Heart right ventricle (tissue), 16 donors: ENCODE results near the gene TMEM100. TPM values are rescaled to one million over a fixed set of nuclear protein-coding genes. Genes with fewer than 3 reads are reported as not detected.

ENCODE experiments used
- ATAC-seq, 8 donors: fragments of 200-7000 bp; cut with Tn5 transposase; one replicate each; pipeline ENCODE4 v1.9.1; 2020; ENCODE audit warnings: mild to moderate bottlenecking in 8 of 8, moderate library complexity in 8 of 8, moderate number of reproducible peaks in 1 of 8
- DNase-seq, 2 donors: peaks; one replicate each; pipeline ENCODE4 v3.0.0-alpha.2; 2020
- H3K27ac ChIP-seq, 10 donors: fragments of 200-600 bp; sonication (generic) in 2 of 10; one replicate each; pipeline versions ENCODE4 v1.5.0 to v1.8.0; 2020 to 2022; ENCODE audit warnings: mild to moderate bottlenecking in 3 of 10
- H3K27me3 ChIP-seq, 7 donors: fragments of 200-600 bp; one replicate each; pipeline ENCODE4 v1.8.0; 2021 to 2022; ENCODE audit warnings: mild to moderate bottlenecking in 2 of 7
- H3K36me3 ChIP-seq, 9 donors: fragments of 200-600 bp; sonication (generic) in 1 of 9; one replicate each; pipeline versions ENCODE4 v1.5.0 to v1.8.0; 2020 to 2022; ENCODE audit warnings: mild to moderate bottlenecking in 2 of 9
- H3K4me1 ChIP-seq, 9 donors: fragments of 200-600 bp; sonication (generic) in 1 of 9; one replicate each; pipeline versions ENCODE4 v1.5.0 to v1.8.0; 2020 to 2022; ENCODE audit warnings: mild to moderate bottlenecking in 4 of 9
- H3K4me3 ChIP-seq, 10 donors: fragments of 200-600 bp; sonication (generic) in 2 of 10; one replicate each; pipeline versions ENCODE4 v1.5.0 to v1.8.0; 2020 to 2022; ENCODE audit warnings: mild to moderate bottlenecking in 7 of 10, moderate library complexity in 2 of 10
- H3K9me3 ChIP-seq, 11 donors: fragments of 200-600 bp in 10 of 11; sonication (generic) in 2 of 11; one replicate each; pipeline versions ENCODE4 v1.5.0 to v1.8.0; 2013 to 2022; ENCODE audit warnings: mild to moderate bottlenecking in 2 of 11, control low read depth in 1 of 11, moderate library complexity in 1 of 11
- WGBS, 2 donors: extraction: QIAGEN DNeasy Blood & Tissue Kit; methylation state at CpG; one replicate each; pipeline ENCODE4 v1.1.7; 2013; ENCODE audit warnings: inconsistent platforms in 1 of 2; 5-methylcytosine and 5-hydroxymethylcytosine counted together
- intact Hi-C, 10 donors: fragments of 100-400 bp; cut with DNase I; formaldehyde crosslinking; loops; one replicate each; pipeline versions ENCODE4 v1.11.1 to v1.14.2; 2022
- polyA plus RNA-seq, 2 donors: library from polyadenylated mRNA; stranded (reverse); fragments of 200-250 nt; gene quantifications; one replicate each; pipeline ENCODE4 v1.2.3, GENCODE V29; 2013
- total RNA-seq, 10 donors: library from RNA; stranded (reverse); fragmentation: NEBNext Ultra II Directional in 3 of 10; extraction: Animal tissue kit (Norgen Biotek cat#: 25700) in 3 of 10; gene quantifications; one replicate each; pipeline versions ENCODE4 v1.2.1 to v1.2.4, GENCODE V29; 2021 to 2023
- TF ChIP-seq, protein P1 (sequence below), 9 donors: fragments of 200-600 bp; sonication (generic) in 2 of 9; IDR thresholded peaks; one replicate each; pipeline versions ENCODE4 v1.5.0 to v1.8.0; 2021 to 2022; ENCODE audit warnings: antibody characterized with exemption in 9 of 9, mild to moderate bottlenecking in 5 of 9, moderate library complexity in 1 of 9
- donor health status: Arrhythmogenic right ventricular cardiomyopathy.
- donor health status: ischemic (EF 13 %, LVEDD 7.1; RV severe dilation, severe dysfunction).
- donor health status: healthy with polysubstance abuse.
- donor health status: DM: no; HTN: yes; CAD: no.
- donor health status: DM: no; HTN: no; CAD: no.
- donor health status: ischemic (EF 25% LVEDD 6.9; RV normal size, moderate dysfunction).
- donor health status: ischemic (EF 25% LVEDD 5.7; RV mildly dilated, moderate dysfunction).
- donor health status: healthy.
- donor health status: DM: yes; HTN: yes; CAD: no.
- donor health status: Ischemic cardiomyopathy.
- donor health status: ischemic (EF 35%, LVEDD 5.7; RV mildly dilated, moderate dysfunction).
- donor health status: nonischemic (EF 11% LVEDD 7.7; RV severe dilation, severe dysfunction).
- donor health status: DM: yes; HTN: yes; CAD: no.
- donor health status: PGD.
- donor health status: ischemic (EF 29% LVEDD 5.4; RV normal size, mild dysfunction).
- donor health status: nonischemic (EF 23%, LVEDD 6.1; RV moderate dilation, normal function).

The TMEM100 gene
- total and polyA plus RNA-seq, 12 donors, result 1.6 to 12.1 (median 6.1) TPM

DNA sequence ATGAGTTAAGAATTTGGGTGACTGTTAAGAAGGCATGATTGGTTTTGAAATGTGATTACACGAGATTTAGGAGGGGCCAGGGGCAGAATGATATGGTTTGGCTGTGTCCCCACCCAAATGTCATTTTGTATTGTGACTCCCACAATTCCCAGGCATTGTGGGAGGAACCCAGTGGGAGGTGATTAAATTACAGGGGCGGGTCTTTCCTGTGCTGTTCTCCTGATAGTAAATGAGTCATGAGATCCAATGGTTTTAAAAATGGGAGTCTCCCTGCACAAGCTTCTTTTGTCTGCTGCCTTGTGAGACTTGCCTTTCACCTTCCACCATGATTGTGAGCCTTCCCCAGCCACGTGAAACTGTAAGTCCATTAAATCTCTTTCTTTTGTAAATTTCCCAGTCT, 34.6 kb downstream of the TMEM100 start:
- WGBS, 2 donors, result 77 to 81% methylated on average over 3 of the region's 3 CpGs
- H3K36me3 ChIP-seq, result no peaks in the 10 kb centered on the region
- H3K4me1 ChIP-seq, result peaks cover 0 to 26% (median 0%) of the 10 kb centered on the region in 9 donors
- ATAC-seq, result no peak
- no peaks in the 10 kb centered on the region for H3K9me3 ChIP-seq
- H3K27ac ChIP-seq, result no peak overlapping the region
- no peak overlapping the region for H3K4me3 ChIP-seq
- TF ChIP-seq, protein P1, sequence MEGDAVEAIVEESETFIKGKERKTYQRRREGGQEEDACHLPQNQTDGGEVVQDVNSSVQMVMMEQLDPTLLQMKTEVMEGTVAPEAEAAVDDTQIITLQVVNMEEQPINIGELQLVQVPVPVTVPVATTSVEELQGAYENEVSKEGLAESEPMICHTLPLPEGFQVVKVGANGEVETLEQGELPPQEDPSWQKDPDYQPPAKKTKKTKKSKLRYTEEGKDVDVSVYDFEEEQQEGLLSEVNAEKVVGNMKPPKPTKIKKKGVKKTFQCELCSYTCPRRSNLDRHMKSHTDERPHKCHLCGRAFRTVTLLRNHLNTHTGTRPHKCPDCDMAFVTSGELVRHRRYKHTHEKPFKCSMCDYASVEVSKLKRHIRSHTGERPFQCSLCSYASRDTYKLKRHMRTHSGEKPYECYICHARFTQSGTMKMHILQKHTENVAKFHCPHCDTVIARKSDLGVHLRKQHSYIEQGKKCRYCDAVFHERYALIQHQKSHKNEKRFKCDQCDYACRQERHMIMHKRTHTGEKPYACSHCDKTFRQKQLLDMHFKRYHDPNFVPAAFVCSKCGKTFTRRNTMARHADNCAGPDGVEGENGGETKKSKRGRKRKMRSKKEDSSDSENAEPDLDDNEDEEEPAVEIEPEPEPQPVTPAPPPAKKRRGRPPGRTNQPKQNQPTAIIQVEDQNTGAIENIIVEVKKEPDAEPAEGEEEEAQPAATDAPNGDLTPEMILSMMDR (IDR thresholded peaks at IDR 0.05), result no peak
- intact Hi-C loops, result no loop called here
- peaks cover 0 to 6% (median 0%) of the 10 kb centered on the region in 7 donors for H3K27me3 ChIP-seq
- no peak for DNase-seq

DNA sequence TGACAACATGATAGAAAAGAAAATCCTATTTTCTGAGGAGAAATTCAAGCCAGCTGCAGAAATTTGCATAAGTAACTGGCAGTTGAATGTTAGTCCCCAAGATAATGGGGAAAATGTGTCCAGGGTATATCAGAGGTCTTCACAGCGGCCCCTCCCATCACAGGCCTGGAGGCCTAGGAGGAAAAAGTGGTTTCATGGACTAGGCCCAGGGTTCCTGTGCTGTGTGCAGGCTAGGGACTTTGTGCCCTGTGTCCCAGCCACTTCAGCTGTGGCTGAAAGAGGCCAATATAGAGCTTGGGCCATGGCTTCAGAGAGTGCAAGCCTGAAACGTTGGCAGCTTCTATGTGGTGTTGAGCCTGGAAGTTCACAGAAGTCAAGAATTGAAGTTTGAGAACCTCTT, 35.6 kb downstream of the TMEM100 start:
- TF ChIP-seq, protein P1 (IDR thresholded peaks at IDR 0.05), result no peak
- H3K27ac ChIP-seq, result no peak overlapping the region
- peaks cover 0 to 16% (median 0%) of the 10 kb centered on the region in 9 donors for H3K4me1 ChIP-seq
- no peaks in the 10 kb centered on the region for H3K36me3 ChIP-seq
- 60 to 86% methylated on average over 2 of the region's 2 CpGs for WGBS, 2 donors
- peaks cover 0 to 6% (median 0%) of the 10 kb centered on the region in 7 donors for H3K27me3 ChIP-seq
- ATAC-seq (no peak), DNase-seq (no peak)
- intact Hi-C loops, result no loop called here
- no peak overlapping the region for H3K4me3 ChIP-seq
- no peaks in the 10 kb centered on the region for H3K9me3 ChIP-seq

DNA sequence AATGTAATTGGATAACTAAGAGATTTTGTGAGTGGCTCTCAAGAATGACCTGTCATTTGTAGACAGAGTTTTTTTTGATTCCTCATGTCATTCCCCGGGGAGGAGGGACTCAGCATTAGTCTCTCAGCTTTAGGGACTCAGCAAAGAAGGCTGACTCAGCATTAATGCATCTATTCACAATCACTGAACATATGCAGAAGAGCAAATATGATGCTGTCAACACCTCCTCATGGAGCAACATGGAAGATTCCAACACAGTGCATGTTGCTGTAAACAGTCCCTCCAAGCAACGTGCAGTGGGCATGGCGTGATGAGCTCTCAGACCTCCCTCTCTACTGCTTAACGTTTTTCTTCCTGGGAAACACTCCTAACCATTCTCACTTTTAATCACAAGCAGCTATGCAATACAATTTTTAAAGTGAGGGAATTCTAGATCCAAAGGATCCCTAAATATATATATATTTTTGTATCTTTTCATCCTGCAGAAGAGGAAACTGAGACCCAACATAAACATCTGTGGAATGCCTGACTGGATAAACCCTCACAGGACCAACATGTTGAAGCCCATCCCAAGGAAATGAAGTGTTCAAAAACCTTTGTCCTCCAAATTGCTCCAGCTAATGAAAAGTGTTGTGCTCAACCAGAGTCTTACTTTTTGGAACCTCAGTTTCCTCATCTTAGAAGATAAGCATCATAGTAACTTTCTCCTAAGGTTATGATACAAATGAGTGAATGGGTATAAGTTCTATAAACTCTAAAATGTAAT, 38.9 kb downstream of the TMEM100 start:
- H3K36me3 ChIP-seq, result no peaks in the 10 kb centered on the region
- intact Hi-C loops, result no loop called here
- no peak overlapping the region for H3K27ac ChIP-seq
- no peak for DNase-seq
- H3K9me3 ChIP-seq, result no peaks in the 10 kb centered on the region
- 40 to 58% methylated on average over 4 of the region's 4 CpGs for WGBS, 2 donors
- no peaks in the 10 kb centered on the region for H3K4me1 ChIP-seq
- H3K27me3 ChIP-seq, result peaks cover 0 to 6% (median 4%) of the 10 kb centered on the region in 7 donors
- ATAC-seq, result no peak
- no peak overlapping the region for H3K4me3 ChIP-seq
- TF ChIP-seq, protein P1 (IDR thresholded peaks at IDR 0.05), result no peak

DNA sequence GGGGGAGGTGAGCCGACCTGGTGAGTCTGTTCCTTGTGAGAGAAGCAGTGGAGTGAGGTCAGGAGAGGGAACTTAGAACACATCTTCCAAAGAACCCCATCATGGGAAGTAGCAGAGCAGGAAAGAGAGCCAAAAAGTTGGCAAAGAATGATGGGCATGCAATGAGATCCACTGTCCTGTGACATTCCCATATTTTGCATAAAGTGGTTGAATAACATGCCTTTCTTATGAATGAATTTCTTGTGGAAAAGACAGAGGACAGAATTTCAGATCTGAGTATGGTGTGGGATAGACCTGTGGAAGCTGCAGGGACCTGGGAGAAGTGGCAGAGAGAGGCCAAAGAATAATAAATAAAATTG, 41.3 kb downstream of the TMEM100 start:
- no peak for DNase-seq

More for the DNA sequence above, 41.3 kb downstream of the TMEM100 start:
- 81 to 82% methylated on average over 1 of the region's 1 CpG for WGBS, 2 donors
- no peaks in the 10 kb centered on the region for H3K36me3 ChIP-seq
- no peak overlapping the region for H3K4me3 ChIP-seq
- intact Hi-C loops, result no loop called here
- H3K27me3 ChIP-seq, result peaks cover 0 to 6% (median 4%) of the 10 kb centered on the region in 7 donors
- no peaks in the 10 kb centered on the region for H3K4me1 ChIP-seq
- TF ChIP-seq, protein P1 (IDR thresholded peaks at IDR 0.05), result no peak
- no peak for ATAC-seq
- no peaks in the 10 kb centered on the region for H3K9me3 ChIP-seq
- H3K27ac ChIP-seq, result no peak overlapping the region
